IgD-negative memory B cell (primary cell): ENCODE measurements around the gene LGALSL. TPM values are rescaled to one million over a fixed set of nuclear protein-coding genes. Genes with fewer than 3 reads are reported as not detected.

Experiments
- H3K27ac Mint-ChIP-seq, 3 donors: one replicate each; pipeline ENCODE4 v1.8.0; 2020 to 2022; ENCODE audit warnings: mild to moderate bottlenecking in 3 of 3, mixed read lengths in 3 of 3, moderate library complexity in 1 of 3
- H3K27me3 Mint-ChIP-seq: one replicate; pipeline ENCODE4 v1.8.0; 2021; ENCODE audit warnings: mixed read lengths
- H3K36me3 Mint-ChIP-seq: one replicate; pipeline ENCODE4 v1.8.0; 2020; ENCODE audit warnings: mild to moderate bottlenecking, mixed read lengths
- H3K4me1 Mint-ChIP-seq, 3 donors: one replicate each; pipeline ENCODE4 v1.8.0; 2020 to 2022; ENCODE audit warnings: mixed read lengths in 3 of 3, mild to moderate bottlenecking in 1 of 3
- H3K4me3 Mint-ChIP-seq, 4 donors: one replicate each; pipeline ENCODE4 v1.8.0; 2020 to 2022; ENCODE audit warnings: mild to moderate bottlenecking in 4 of 4, mixed read lengths in 4 of 4, moderate library complexity in 3 of 4
- H3K9me3 Mint-ChIP-seq, 3 donors: one replicate each; pipeline ENCODE4 v1.8.0; 2020 to 2021; ENCODE audit warnings: mixed read lengths in 3 of 3, mild to moderate bottlenecking in 1 of 3
- polyA plus RNA-seq: library from polyadenylated mRNA; unstranded; fragments of 300-500 nt; fragmentation: Illumina TruSeq; gene quantifications from one replicate; pipeline ENCODE4 v1.2.3, GENCODE V29; 2021

Gene LGALSL
- polyA plus RNA-seq, 1 donor from 2014 or later = 0.45 TPM

DNA sequence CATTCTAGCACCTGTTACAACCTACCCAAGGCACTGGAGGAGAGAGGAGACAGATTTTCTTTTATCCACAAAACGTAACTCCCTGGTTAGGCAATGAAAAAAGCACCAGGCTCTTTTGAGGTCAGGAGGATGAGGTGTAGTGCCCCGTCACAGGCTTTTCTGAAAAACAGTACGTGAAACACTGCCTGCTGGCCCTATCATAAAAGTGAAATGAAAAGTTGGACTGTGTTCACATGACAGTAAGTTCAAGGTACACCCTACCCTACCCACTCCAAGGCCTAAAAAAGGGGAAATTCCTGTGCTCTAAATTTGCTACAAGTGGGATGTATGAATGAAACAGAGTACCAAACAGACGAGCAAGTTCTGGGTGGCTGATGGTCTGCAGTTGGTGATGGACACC lies 17.6 kb downstream of the LGALSL start:
- H3K4me3 Mint-ChIP-seq = no peak overlapping the region
- no peak overlapping the region for H3K27ac Mint-ChIP-seq
- no peaks in the 10 kb centered on the region for H3K27me3 Mint-ChIP-seq

DNA sequence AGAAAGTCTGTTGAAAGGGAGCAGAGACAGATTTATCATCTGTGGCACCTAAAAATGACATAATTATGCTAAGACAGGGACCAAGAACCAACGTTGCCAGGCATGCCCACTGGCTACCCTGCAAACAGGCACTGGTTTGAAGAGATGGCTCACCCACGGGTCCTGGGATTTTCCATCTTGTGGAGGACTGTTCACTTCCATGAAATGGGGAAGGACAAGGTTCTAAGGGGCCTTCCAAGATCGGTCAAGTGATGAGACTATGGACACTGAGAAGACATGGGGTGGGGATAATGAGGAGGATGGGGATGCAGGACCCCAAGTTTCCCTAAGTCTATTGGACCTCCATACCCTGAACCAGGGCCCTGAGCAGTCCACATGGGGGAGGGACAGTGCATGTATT lies 18.9 kb downstream of the LGALSL start:
- H3K4me1 Mint-ChIP-seq = peaks cover 7 to 9% (median 8%) of the 10 kb centered on the region in 3 donors
- H3K36me3 Mint-ChIP-seq = peaks cover 5% of the 10 kb centered on the region
- H3K9me3 Mint-ChIP-seq = no peaks in the 10 kb centered on the region
- peak overlapping the region in 1 of 3 donors; percentile 60 for H3K27ac Mint-ChIP-seq
- peak overlapping the region in 1 of 4 donors; percentile 77 for H3K4me3 Mint-ChIP-seq
- H3K27me3 Mint-ChIP-seq = no peaks in the 10 kb centered on the region

More for the DNA sequence above, 17.6 kb downstream of the LGALSL start:
- Mint-ChIP-seq H3K4me1 (peaks cover 7 to 9% (median 8%) of the 10 kb centered on the region in 3 donors), H3K9me3 (no peaks in the 10 kb centered on the region), H3K36me3 (peaks cover 5% of the 10 kb centered on the region)

DNA sequence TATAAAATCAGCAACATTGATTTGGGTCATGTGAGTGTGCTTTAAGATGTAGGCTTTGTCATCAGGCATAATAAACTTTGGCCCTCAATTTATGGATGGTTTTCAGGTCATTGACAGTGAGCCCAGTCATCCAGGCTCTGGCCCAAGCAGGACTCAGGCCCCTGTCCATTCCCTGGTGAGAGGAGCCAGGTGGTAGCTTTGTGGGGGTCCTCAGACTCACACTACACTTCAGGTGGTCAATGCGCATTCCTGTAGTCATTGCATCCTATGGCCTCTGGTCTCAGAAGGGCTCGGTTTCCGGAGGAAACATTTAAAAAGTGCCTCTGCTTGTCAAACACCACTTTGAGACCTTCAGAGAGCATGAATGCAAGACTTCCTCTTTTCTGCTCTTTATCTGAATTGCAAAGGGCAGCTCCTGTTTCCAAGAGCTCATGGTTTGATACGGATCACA lies 20.2 kb downstream of the LGALSL start:
- Mint-ChIP-seq H3K36me3 (peaks cover 5% of the 10 kb centered on the region), H3K27ac (no peak overlapping the region), H3K27me3 (no peaks in the 10 kb centered on the region), H3K4me3 (peak overlapping the region in 3 of 4 donors; percentile 16 to 69 (median 60)), H3K9me3 (no peaks in the 10 kb centered on the region), H3K4me1 (peaks cover 7 to 9% (median 8%) of the 10 kb centered on the region in 3 donors)

DNA sequence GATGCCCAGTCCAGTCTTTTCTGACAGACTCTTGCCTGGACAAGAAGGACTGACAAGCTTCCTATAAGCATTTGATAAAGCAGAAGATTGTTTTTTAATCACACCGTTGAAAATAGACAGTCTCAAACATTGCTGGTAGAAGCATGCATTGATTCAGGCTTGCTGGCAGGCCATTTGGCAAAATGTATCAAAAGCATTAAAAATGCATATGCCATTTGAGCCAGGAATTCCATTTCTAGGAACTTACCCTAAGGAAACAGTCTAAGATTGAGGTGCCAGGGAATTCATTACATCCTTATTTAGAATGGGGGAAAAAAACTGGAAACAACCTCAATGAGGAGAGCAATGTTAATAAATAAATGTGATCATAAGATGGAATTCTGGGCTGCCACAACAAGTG lies 20.7 kb downstream of the LGALSL start:
- Mint-ChIP-seq H3K36me3 (peaks cover 5% of the 10 kb centered on the region), H3K27me3 (no peaks in the 10 kb centered on the region), H3K27ac (no peak overlapping the region), H3K9me3 (no peaks in the 10 kb centered on the region), H3K4me1 (peaks cover 7 to 9% (median 8%) of the 10 kb centered on the region in 3 donors), H3K4me3 (peak overlapping the region in 2 of 4 donors; percentile 60 to 69)

DNA sequence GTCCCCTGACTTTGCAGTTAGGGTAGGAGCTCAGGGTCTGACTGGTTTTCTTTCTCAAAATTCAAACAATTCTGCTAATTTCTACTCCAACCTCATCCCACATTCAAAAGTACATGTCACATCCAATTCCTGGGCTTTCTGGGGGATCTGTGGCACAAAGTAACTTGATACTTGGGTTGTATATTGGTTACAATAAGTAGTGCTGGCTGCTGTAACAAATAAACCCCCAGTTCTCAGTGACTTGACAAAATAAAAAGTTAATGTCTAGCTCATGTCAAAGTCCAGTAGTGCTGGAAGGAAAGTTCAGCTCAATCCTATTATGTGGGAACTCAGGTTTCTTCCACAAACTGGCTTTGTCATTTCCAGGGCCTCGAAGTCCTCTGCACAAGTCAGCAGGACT lies 23.1 kb downstream of the LGALSL start:
- peaks cover 4% of the 10 kb centered on the region for H3K36me3 Mint-ChIP-seq
- H3K4me3 Mint-ChIP-seq = no peak overlapping the region
- H3K27ac Mint-ChIP-seq = no peak overlapping the region
- H3K4me1 Mint-ChIP-seq = peaks cover 7 to 9% (median 8%) of the 10 kb centered on the region in 3 donors
- H3K9me3 Mint-ChIP-seq = no peaks in the 10 kb centered on the region
- no peaks in the 10 kb centered on the region for H3K27me3 Mint-ChIP-seq

DNA sequence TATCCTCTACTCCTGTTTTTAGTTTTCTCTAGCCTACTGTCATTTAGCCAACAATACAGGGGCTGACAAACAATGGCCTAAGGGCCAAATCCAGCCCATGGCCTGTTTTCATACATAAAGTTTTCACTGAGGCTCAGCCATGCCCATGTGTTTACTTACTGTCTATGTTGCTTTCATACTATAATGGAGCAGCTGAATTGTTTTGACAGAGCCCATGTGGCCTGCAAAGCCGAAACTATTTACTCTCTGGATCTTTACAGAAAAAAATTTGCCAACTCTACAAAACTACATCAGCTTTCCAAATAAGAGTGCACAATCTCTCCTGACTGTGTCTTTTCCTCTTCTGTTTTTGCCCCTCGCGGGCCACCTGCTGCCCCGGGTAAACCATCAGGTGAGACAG lies 24.0 kb downstream of the LGALSL start:
- H3K4me3 Mint-ChIP-seq = no peak overlapping the region
- H3K36me3 Mint-ChIP-seq = peaks cover 2% of the 10 kb centered on the region
- no peak overlapping the region for H3K27ac Mint-ChIP-seq
- peaks cover 7 to 9% (median 8%) of the 10 kb centered on the region in 3 donors for H3K4me1 Mint-ChIP-seq
- H3K9me3 Mint-ChIP-seq = no peaks in the 10 kb centered on the region
- no peaks in the 10 kb centered on the region for H3K27me3 Mint-ChIP-seq

DNA sequence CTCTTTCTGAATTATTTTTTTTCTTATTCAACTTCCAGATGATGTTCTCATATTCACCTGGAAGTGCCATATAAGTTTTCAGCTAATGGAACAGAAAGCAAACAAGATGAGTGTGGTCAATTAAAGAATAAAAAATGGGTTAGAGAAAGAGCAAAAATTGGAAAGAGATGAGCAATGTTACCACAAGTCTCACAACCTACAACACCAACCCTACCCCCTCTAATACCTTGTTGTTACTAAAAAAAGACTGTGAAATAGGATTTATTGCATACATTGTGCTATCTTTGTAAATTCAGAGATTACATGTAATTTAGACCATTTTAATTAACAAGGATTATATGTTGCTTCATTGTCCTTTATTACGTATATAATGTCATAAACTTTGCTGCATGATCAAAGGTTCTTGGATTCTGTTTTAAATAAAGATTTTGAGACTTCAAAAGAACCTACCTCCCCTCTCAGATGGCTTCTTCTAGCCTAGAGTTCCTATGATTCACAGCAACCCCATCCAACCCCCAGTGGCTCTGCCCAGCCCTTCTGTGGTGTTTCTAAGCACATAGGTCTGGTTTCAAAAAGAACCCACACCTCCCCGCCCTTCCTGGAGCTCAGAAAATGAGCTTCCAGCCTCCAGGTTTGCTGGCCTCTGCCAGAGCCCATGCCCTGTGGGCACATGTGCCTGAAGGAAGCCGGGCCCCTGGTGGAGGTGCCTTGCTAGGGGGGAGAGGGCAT lies 24.7 kb downstream of the LGALSL start:
- Mint-ChIP-seq H3K9me3 (no peaks in the 10 kb centered on the region), H3K36me3 (peaks cover 2% of the 10 kb centered on the region), H3K27ac (no peak overlapping the region), H3K4me1 (peaks cover 7 to 9% (median 8%) of the 10 kb centered on the region in 3 donors), H3K27me3 (no peaks in the 10 kb centered on the region), H3K4me3 (no peak overlapping the region)

DNA sequence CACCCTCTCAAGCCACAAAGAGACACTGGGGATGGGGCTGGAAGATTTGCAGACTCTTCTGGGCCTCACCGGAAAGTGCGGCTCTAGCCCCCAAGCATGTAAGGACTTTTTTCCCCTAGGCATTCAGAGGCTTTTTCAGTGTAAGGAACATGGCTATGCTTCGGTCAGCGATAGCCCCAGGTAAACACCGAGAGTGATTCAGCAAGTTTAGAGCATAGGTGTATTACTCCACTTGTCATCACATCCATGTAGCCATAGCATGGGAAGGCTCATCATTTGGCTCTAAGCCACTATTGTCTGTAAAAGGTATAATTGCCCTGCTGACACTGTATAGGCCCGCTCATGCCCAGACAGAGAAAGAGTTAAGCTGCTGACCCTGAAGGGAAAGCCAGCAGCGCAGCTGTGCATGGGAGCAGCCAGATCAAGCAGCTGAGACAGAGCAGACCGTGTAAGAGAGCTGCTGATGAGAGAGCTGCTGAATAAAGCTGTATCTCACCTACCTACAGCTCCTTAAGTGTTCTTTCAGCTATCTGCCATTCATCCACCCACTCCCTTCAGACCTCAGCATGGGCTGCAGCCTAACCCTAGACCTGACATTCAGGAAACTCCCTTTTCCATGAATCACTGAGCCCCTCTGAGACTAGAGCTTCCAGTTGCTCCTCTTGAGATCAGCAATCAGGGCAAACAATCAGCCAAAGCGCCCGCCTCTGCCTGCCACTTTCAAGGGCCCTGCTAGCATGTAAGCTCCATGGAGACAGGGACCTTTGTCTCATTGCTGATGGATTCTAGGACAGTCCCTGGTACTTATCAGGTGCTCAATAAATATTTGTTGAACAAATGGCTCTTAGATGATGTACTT lies 25.5 kb downstream of the LGALSL start:
- H3K36me3 Mint-ChIP-seq = peaks cover 2% of the 10 kb centered on the region
- H3K27me3 Mint-ChIP-seq = no peaks in the 10 kb centered on the region
- H3K4me1 Mint-ChIP-seq = peaks cover 2 to 4% (median 3%) of the 10 kb centered on the region in 3 donors
- H3K4me3 Mint-ChIP-seq = no peak overlapping the region
- H3K9me3 Mint-ChIP-seq = no peaks in the 10 kb centered on the region
- no peak overlapping the region for H3K27ac Mint-ChIP-seq

DNA sequence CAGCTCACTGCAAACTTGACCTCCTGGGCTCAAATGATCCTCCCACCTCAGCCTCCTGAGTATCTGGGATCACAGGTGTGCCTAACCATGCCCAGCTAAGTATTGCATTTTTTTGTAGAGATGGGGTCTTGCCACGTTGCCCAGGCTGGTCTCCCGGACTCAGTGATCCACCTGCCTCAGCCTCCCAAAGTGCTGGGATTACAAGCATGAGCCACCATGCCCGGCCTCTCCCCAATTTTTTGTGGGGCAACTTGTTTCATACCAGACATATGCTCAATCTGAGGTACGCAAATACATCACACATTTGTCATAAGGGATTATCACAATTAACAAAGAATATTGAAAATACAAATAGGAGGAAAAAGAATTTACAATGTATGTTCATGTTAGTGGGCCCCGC lies 27.7 kb downstream of the LGALSL start:
- Mint-ChIP-seq H3K27ac (no peak overlapping the region), H3K27me3 (no peaks in the 10 kb centered on the region), H3K4me1 (no peaks in the 10 kb centered on the region), H3K4me3 (no peak overlapping the region), H3K9me3 (no peaks in the 10 kb centered on the region), H3K36me3 (no peaks in the 10 kb centered on the region)

DNA sequence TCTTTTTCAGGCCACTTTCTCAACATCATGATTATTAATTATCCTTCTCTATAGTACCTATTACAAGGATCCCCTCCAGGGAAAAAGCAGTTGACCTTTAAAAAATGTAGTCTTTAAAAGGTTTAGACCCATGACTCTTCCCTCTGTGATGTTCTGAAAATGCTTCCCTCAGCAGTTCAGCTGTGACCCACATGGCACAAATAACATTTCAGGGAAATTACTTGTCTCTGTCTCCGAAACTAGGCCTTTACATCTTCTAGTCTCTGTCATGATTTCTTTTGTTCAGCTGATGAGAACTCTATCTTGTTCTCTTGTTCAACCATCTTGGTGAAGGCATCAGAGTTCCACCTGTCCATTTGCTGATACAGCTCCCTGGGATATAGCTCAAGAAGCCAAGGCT lies 28.3 kb downstream of the LGALSL start:
- Mint-ChIP-seq H3K27ac (no peak overlapping the region), H3K4me3 (no peak overlapping the region), H3K36me3 (no peaks in the 10 kb centered on the region), H3K4me1 (no peaks in the 10 kb centered on the region), H3K9me3 (no peaks in the 10 kb centered on the region), H3K27me3 (no peaks in the 10 kb centered on the region)

DNA sequence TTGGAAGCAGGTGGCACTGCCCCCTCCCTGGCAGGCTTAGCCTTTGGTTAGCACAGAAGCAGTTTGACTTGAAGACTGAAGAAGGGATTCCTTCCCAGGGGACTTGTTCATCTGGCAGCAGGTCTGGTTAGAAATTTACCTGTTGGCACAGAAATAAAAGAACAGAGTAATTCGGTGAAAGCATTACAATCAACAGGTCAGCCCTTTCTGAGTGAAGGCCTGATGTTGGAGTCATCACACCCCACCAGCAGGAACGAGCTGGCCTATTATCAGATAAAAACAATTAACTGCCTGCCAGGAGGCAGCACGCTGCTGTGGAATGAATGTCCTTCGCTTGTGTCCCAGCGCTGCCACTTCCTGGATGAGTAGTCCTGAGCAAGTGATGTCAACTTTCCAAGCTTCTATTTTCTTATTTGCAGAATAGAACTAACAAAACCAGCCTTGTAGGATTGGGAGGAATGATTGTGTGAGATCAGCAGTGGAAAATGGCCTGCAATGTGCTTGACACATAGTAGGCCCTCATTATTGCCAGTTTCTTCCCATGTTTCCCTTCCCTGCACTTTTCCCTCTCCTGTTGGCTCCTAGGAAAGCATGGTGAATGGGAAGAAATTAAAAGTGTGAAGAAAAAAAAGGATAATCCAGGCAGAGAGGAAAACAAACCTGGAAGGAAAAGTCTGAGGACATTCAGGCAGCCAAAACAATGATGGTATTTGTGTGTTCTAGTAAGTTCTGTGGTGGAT lies 29.0 kb downstream of the LGALSL start:
- Mint-ChIP-seq H3K27ac (no peak overlapping the region), H3K27me3 (no peaks in the 10 kb centered on the region), H3K9me3 (no peaks in the 10 kb centered on the region), H3K4me1 (peaks cover 0 to under 1% (median 0%) of the 10 kb centered on the region in 3 donors), H3K36me3 (no peaks in the 10 kb centered on the region), H3K4me3 (no peak overlapping the region)

DNA sequence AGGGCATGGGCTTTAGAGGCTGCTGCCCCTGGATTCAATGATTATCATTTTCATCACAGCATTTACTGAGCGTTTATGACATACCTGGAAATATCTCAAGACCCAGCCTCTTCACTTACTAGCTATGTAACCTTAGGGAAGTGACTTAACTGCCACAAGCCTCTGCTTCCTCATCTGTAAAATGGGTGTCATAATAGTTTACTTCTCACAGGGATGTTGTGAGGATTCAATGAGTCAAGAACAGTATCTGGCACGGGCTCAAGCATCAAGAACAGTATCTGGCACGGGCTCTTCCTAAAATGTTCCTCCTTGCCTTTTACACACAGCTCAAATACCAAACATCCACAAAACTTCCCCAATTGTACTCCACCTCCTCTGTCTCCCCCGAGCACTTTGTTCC lies 31.4 kb downstream of the LGALSL start:
- Mint-ChIP-seq H3K4me1 (peaks cover 2 to 4% (median 3%) of the 10 kb centered on the region in 3 donors), H3K27ac (no peak overlapping the region), H3K36me3 (no peaks in the 10 kb centered on the region), H3K4me3 (no peak overlapping the region), H3K27me3 (no peaks in the 10 kb centered on the region), H3K9me3 (no peaks in the 10 kb centered on the region)

DNA sequence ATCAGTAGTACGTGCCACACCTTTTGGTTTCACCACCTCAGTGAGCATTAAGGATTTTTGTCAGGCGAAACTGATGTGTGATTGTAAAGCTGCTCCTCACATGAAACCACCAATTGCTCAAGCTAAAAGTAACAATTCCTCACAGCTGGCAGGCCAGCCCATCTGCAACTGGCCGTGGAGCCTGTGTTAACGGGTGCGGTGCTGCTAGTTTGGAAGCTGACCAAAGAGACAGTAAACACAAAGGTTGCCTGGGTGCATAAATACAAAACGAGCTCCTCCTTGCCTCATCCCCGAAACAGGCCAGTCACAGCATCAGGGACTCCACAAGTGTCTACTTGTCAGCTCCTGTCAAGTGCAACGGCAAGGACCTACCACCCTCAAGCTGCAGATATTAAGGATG lies 32.0 kb downstream of the LGALSL start:
- no peaks in the 10 kb centered on the region for H3K9me3 Mint-ChIP-seq
- H3K27ac Mint-ChIP-seq = no peak overlapping the region
- H3K27me3 Mint-ChIP-seq = no peaks in the 10 kb centered on the region
- H3K36me3 Mint-ChIP-seq = no peaks in the 10 kb centered on the region
- no peak overlapping the region for H3K4me3 Mint-ChIP-seq
- H3K4me1 Mint-ChIP-seq = peaks cover 2 to 4% (median 3%) of the 10 kb centered on the region in 3 donors

DNA sequence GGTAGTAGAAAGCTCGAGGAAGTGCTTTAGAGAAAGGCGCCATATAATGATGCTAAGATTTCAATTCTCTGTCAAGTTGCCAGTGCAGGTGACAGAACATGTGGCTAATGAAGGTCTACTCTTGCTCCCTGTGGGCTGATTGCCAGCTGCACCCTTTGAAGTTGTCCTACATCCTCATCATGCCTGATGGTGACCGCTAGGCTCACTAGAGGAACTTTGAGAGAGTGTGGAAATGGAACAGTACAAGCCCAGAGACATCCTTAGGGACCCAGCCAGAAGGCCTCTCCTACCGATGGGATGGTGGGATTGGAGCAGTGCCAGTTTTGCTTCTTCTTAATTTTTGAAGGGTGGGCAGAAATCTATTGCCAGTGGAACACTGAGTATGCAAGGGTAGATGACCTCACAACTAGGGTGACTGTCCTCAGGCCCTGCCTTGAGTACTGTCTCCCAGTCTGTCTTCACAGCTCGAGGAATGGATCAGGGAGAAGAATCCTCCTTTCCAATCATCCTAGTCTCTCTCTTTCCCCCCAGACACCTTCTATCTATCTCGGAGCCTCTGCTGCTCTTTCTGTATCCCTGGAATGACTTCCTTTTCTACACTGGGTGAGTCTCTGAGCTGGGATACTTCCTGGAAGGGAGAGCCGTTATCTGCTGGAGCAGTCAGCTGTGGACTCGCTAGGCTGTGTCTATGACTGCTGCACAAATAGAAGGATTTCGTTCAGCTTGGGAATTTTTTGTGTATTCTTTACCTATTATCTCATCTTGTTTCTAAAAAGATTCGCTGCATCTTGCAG lies 33.5 kb downstream of the LGALSL start:
- no peaks in the 10 kb centered on the region for H3K9me3 Mint-ChIP-seq
- H3K36me3 Mint-ChIP-seq = no peaks in the 10 kb centered on the region
- no peak overlapping the region for H3K4me3 Mint-ChIP-seq
- peaks cover 2 to 4% (median 3%) of the 10 kb centered on the region in 3 donors for H3K4me1 Mint-ChIP-seq
- H3K27ac Mint-ChIP-seq = no peak overlapping the region
- H3K27me3 Mint-ChIP-seq = no peaks in the 10 kb centered on the region
